C4-2B (cell line): ENCODE measurements around the gene FBP1.
A peak's percentile ranks its signal among the peaks of the same experiment; 100 is the strongest.

Experiments used
- CTCF ChIP-seq: fragments of 450-650 bp; conservative IDR thresholded peaks from 2 replicates; pipeline ENCODE4 v1.5.1; 2017; ENCODE audit warnings: mild to moderate bottlenecking
- ZFX ChIP-seq: fragments of 450-650 bp; IDR thresholded peaks from 2 replicates; pipeline ENCODE4 v1.6.1; 2017

- TF ChIP-seq CTCF (peak; percentile 85), ZFX (no peak)
Observed at GRCh38 chr9:94603259-94604160, 35.8 kb downstream of the FBP1 start.
